ENCODE results near the gene MEX3D.

- TF ChIP-seq NFRKB (IDR thresholded peaks at IDR 0.05) (no peak), HDGF (IDR thresholded peaks at IDR 0.05; ENCODE audit: borderline replicate concordance) (no peak), CTBP1 (IDR thresholded peaks at IDR 0.05; ENCODE audit: borderline replicate concordance) (no peak), ELF4 (IDR thresholded peaks at IDR 0.05) (no peak)
Measured at GRCh38 chr19:1514295-1514661, 53.8 kb downstream of the MEX3D start.

All from HEK293T (cell line).